ENCODE data around the gene DCLK3.

- TF ChIP-seq CTCF (IDR thresholded peaks at IDR 0.05) (no peak), POLR2A (IDR thresholded peaks at IDR 0.05) (no peak)
Observed at GRCh38 chr3:36795622-36796021, 31.3 kb upstream of the DCLK3 start.
